ENCODE measurements around the gene CPSF4L. TPM values are rescaled to one million over a fixed set of nuclear protein-coding genes. Genes with fewer than 3 reads are reported as not detected.

The CPSF4L gene
- polyA plus RNA-seq, 1 of the 3 experiments (the other 2 are of a cell fraction): 0.10 TPM

- CTCF ChIA-PET: interaction anchor here (1.7 kb wide), 1 partner anchor 145 kb away, joined by 4 read pairs; no protein-coding TSS in a partner anchor
Observed at GRCh38 chr17:73224663-73225305, 36.9 kb downstream of the CPSF4L start.

GRCh38 chr17:73224237-73224636, 37.4 kb downstream of the CPSF4L start:
- DNase-seq: no peak
- H3K4me1 ChIP-seq (ENCODE audit: control insufficient read depth in 1 of 2, insufficient read depth in 2 of 2, low read depth in 1 of 2, low read length in 1 of 2): peaks cover 15 to 32% of the 10 kb centered on the region in 2 experiments
- WGBS (ENCODE audit: low lambda C conversion rate): 97% methylated on average over 2 of the region's 2 CpGs

More at GRCh38 chr17:73224663-73225305, 36.9 kb downstream of the CPSF4L start:
- WGBS (ENCODE audit: low lambda C conversion rate): 91% methylated on average over 5 of the region's 5 CpGs
- Histone ChIP-seq H3K27me3 (ENCODE audit: insufficient read depth) (no peaks in the 10 kb centered on the region), H3K9me3 (no peaks in the 10 kb centered on the region), H3K79me2 (ENCODE audit: insufficient read depth) (peaks cover 94% of the 10 kb centered on the region), H3K4me2 (no peak overlapping the region), H2AFZ (ENCODE audit: low read depth) (no peak overlapping the region), H4K20me1 (ENCODE audit: insufficient read depth) (peaks cover 31% of the 10 kb centered on the region), H3K4me1 (ENCODE audit: control insufficient read depth in 1 of 2, insufficient read depth in 2 of 2, low read depth in 1 of 2, low read length in 1 of 2) (peaks cover 15 to 35% of the 10 kb centered on the region in 2 experiments), H3K9me2 (no peaks in the 10 kb centered on the region), H3K9ac (no peak overlapping the region), H3F3A (replicated peaks; ENCODE audit: insufficient read depth) (peaks cover 27% of the 10 kb centered on the region), H3K4me3 (ENCODE audit: low read depth in 2 of 2, low read length in 1 of 2) (no peak overlapping the region), H3K36me3 (replicated peaks in 1 of 2; ENCODE audit: control insufficient read depth in 1 of 2, insufficient read depth in 2 of 2, low read length in 1 of 2) (peaks cover 5 to 14% of the 10 kb centered on the region in 2 experiments), H3K27ac (ENCODE audit: low read depth in 2 of 2, low read length in 1 of 2) (no peak overlapping the region)
- DNase-seq: no peak
- TF ChIP-seq POLR2AphosphoS5 (IDR thresholded peaks at IDR 0.05; ENCODE audit: low read depth, low read length) (no peak), REST (IDR thresholded peaks at IDR 0.05; ENCODE audit: low read depth, low read length) (no peak), EZH2phosphoT487 (IDR thresholded peaks at IDR 0.05; ENCODE audit: borderline replicate concordance, low read depth) (no peak)
- POLR2A ChIA-PET: no interaction called here

More at GRCh38 chr17:73224237-73224636, 37.4 kb downstream of the CPSF4L start:
- no peak overlapping the region for H2AFZ ChIP-seq (ENCODE audit: low read depth)
- peaks cover 31% of the 10 kb centered on the region for H4K20me1 ChIP-seq (ENCODE audit: insufficient read depth)
- no peak for TF ChIP-seq FOSL2 (IDR thresholded peaks at IDR 0.05; ENCODE audit: borderline replicate concordance, low read depth)
- TF ChIP-seq JUND (IDR thresholded peaks at IDR 0.05): no peak
- TF ChIP-seq PBX3 (IDR thresholded peaks at IDR 0.05): no peak
- no peak for TF ChIP-seq SIN3A (IDR thresholded peaks at IDR 0.05; ENCODE audit: borderline replicate concordance, low read depth, low read length)
- no peak for TF ChIP-seq NRF1 (IDR thresholded peaks at IDR 0.05; ENCODE audit: low read depth, low read length)
- TF ChIP-seq MXI1 (IDR thresholded peaks at IDR 0.05; ENCODE audit: low read depth, low read length): no peak
- TF ChIP-seq NFIC (IDR thresholded peaks at IDR 0.05; ENCODE audit: borderline replicate concordance): no peak
- H3K9me2 ChIP-seq: no peaks in the 10 kb centered on the region
- CTCF ChIA-PET: interaction anchor here (1.6 to 1.7 kb wide), 2 partner anchors 23 to 146 kb away, joined by 3 to 4 read pairs; no protein-coding TSS in a partner anchor
- peaks cover 24% of the 10 kb centered on the region for H3F3A ChIP-seq (replicated peaks; ENCODE audit: insufficient read depth)
- POLR2A ChIA-PET: no interaction called here
- no peak overlapping the region for H3K4me3 ChIP-seq (ENCODE audit: low read depth in 2 of 2, low read length in 1 of 2)
- peaks cover 94% of the 10 kb centered on the region for H3K79me2 ChIP-seq (ENCODE audit: insufficient read depth)
- H3K36me3 ChIP-seq (replicated peaks in 1 of 2; ENCODE audit: control insufficient read depth in 1 of 2, insufficient read depth in 2 of 2, low read length in 1 of 2): peaks cover 5 to 16% of the 10 kb centered on the region in 2 experiments
- no peaks in the 10 kb centered on the region for H3K27me3 ChIP-seq (ENCODE audit: insufficient read depth)
- H3K27ac ChIP-seq (ENCODE audit: low read depth in 2 of 2, low read length in 1 of 2): no peak overlapping the region
- no peak overlapping the region for H3K4me2 ChIP-seq
- no peak overlapping the region for H3K9ac ChIP-seq
- H3K9me3 ChIP-seq: no peaks in the 10 kb centered on the region
